K562 (cell line): Measurements from ENCODE around the gene ANXA8.

ENCODE experiments used
- CEBPB ChIP-seq: fragments of 450-650 bp; IDR thresholded peaks from 2 replicates; pipeline ENCODE4 v1.6.1; 2016; ENCODE audit warnings: missing genetic modification characterization, missing compliant biosample characterization
- TF ChIP-seq, protein P1 (sequence below): fragments of 250-450 bp; sonication (Bioruptor Pico); IDR thresholded peaks from 2 replicates; pipeline ENCODE4 v1.4.0; 2020; ENCODE audit warnings: mild to moderate bottlenecking, moderate library complexity

DNA sequence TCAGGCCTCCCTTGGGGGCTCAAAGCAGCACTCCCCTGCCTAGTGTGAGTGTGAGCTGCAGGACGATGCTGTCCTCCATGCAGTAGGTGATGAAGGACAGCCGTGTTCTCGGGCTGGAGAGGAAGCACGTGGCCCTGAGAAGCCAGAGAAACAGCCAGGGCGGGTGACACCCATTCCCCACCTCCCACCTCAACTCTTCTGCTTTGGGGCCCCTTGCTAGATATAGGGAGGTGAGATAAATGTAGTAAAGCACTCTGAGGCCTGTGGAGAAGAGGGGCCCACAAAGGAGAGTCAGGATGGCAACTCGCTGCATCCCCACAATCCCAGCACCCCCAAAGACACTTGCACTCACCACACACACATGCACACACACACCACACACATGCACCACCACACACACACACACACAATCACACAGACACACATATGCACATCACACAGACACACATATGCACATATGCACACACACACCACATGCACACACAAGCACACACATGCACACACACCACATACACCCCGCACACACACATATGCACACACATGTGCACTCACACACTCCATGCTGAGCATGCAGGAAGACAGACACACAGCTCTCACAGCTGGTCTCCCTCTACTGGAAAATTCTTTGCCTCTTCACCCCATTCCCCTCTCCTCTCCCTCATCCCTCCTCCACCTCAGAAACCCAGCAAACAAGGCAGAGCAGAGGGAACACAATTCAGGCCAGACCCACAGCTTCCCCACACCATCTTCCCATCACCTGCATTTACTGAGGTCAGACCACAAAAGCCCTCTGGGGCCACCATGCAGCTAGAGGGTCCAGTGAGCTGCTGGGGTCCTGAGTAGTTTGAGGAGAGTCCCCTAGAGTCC lies 30.5 kb downstream of the ANXA8 start:
- TF ChIP-seq CEBPB = no peak
- TF ChIP-seq, protein P1, sequence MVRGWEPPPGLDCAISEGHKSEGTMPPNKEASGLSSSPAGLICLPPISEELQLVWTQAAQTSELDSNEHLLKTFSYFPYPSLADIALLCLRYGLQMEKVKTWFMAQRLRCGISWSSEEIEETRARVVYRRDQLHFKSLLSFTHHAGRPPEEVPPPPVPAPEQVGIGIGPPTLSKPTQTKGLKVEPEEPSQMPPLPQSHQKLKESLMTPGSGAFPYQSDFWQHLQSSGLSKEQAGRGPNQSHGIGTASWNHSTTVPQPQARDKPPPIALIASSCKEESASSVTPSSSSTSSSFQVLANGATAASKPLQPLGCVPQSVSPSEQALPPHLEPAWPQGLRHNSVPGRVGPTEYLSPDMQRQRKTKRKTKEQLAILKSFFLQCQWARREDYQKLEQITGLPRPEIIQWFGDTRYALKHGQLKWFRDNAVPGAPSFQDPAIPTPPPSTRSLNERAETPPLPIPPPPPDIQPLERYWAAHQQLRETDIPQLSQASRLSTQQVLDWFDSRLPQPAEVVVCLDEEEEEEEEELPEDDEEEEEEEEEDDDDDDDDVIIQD (CRISPR knock-in tag) = no peak
